Measurements from ENCODE around the gene PDE2A.
"Not testable (repeated sequence)": the region's sequence is repeated elsewhere in the genome, so short reads cannot be mapped to it uniquely, and the experiment has no call there.

Gene PDE2A

GRCh38 chr11:72573855-72574445 is 100.3 kb downstream of the PDE2A start:
- no peak overlapping the region for H3K4me2 ChIP-seq (ENCODE audit: insufficient read depth, low read length)

GRCh38 chr11:72573072-72573854 is 101.0 kb downstream of the PDE2A start:
- Histone ChIP-seq H3K79me2 (ENCODE audit: insufficient read depth, low read length) (no peaks in the 10 kb centered on the region), H3K27me3 (ENCODE audit: insufficient read depth, low read length, poor library complexity) (peaks cover 20% of the 10 kb centered on the region), H4K20me1 (ENCODE audit: insufficient read depth, low read length) (peaks cover 10% of the 10 kb centered on the region), H3K4me2 (ENCODE audit: insufficient read depth, low read length) (no peak overlapping the region), H3K36me3 (ENCODE audit: insufficient read depth, low read length) (no peaks in the 10 kb centered on the region), H3K27ac (ENCODE audit: low read length) (no peak overlapping the region), H3K4me1 (ENCODE audit: insufficient read depth, low read length) (no peaks in the 10 kb centered on the region), H3K9me3 (ENCODE audit: insufficient read depth, low read length, severe bottlenecking) (no peaks in the 10 kb centered on the region), H2AFZ (ENCODE audit: low read depth, low read length) (no peak overlapping the region), H3K9ac (ENCODE audit: low read depth, low read length) (no peak overlapping the region), H3K4me3 (ENCODE audit: low read depth in 1 of 2, low read length in 2 of 2) (no peak overlapping the region)
- ATAC-seq (ENCODE audit: insufficient read depth, low read depth) (peak; percentile 64; the same call in 2 of the 3 replicates), DNase-seq (peak; percentile 22)
- TF ChIP-seq EZH2 (IDR thresholded peaks at IDR 0.05; ENCODE audit: borderline replicate concordance, low read depth, low read length, severe bottlenecking) (no peak), CTCF (IDR thresholded peaks at IDR 0.05; ENCODE audit: borderline replicate concordance, extremely low read depth, low read length, poor library complexity, severe bottlenecking) (peak; percentile 58)

More at GRCh38 chr11:72573855-72574445, 100.3 kb downstream of the PDE2A start:
- H3K36me3 ChIP-seq (ENCODE audit: insufficient read depth, low read length) = no peaks in the 10 kb centered on the region
- H3K9ac ChIP-seq (ENCODE audit: low read depth, low read length) = no peak overlapping the region
- H3K27me3 ChIP-seq (ENCODE audit: insufficient read depth, low read length, poor library complexity) = peaks cover 20% of the 10 kb centered on the region
- H4K20me1 ChIP-seq (ENCODE audit: insufficient read depth, low read length) = peaks cover 11% of the 10 kb centered on the region
- H3K79me2 ChIP-seq (ENCODE audit: insufficient read depth, low read length) = no peaks in the 10 kb centered on the region
- H3K4me1 ChIP-seq (ENCODE audit: insufficient read depth, low read length) = no peaks in the 10 kb centered on the region
- DNase-seq (no peak), ATAC-seq (ENCODE audit: insufficient read depth, low read depth) (no peak; the same call in 2 of the 3 replicates)
- no peak for TF ChIP-seq EZH2 (IDR thresholded peaks at IDR 0.05; ENCODE audit: borderline replicate concordance, low read depth, low read length, severe bottlenecking)
- TF ChIP-seq CTCF (IDR thresholded peaks at IDR 0.05; ENCODE audit: borderline replicate concordance, extremely low read depth, low read length, poor library complexity, severe bottlenecking) = no peak
- H3K27ac ChIP-seq (ENCODE audit: low read length) = no peak overlapping the region
- no peak overlapping the region for H2AFZ ChIP-seq (ENCODE audit: low read depth, low read length)
- no peak overlapping the region for H3K4me3 ChIP-seq (ENCODE audit: low read depth in 1 of 2, low read length in 2 of 2)
- H3K9me3 ChIP-seq (ENCODE audit: insufficient read depth, low read length, severe bottlenecking) = no peaks in the 10 kb centered on the region

- H3K4me1 ChIP-seq (ENCODE audit: insufficient read depth, low read length); H3K4me3 ChIP-seq (ENCODE audit: low read depth in 1 of 2, low read length in 2 of 2); H2AFZ ChIP-seq (ENCODE audit: low read depth, low read length); H3K27ac ChIP-seq (ENCODE audit: low read length); DNase-seq; H3K36me3 ChIP-seq (ENCODE audit: insufficient read depth, low read length); H3K9me3 ChIP-seq (ENCODE audit: insufficient read depth, low read length, severe bottlenecking); H4K20me1 ChIP-seq (ENCODE audit: insufficient read depth, low read length); ATAC-seq (ENCODE audit: insufficient read depth, low read depth); H3K4me2 ChIP-seq (ENCODE audit: insufficient read depth, low read length); H3K9ac ChIP-seq (ENCODE audit: low read depth, low read length); H3K79me2 ChIP-seq (ENCODE audit: insufficient read depth, low read length): not testable (repeated sequence)
- peaks cover 20% of the 10 kb centered on the region for H3K27me3 ChIP-seq (ENCODE audit: insufficient read depth, low read length, poor library complexity)
These were observed 101.7 kb downstream of the PDE2A start for GRCh38 chr11:72572540-72572939.
